HepG2 (cell line): ENCODE results near the gene PDE4C. TPM values are rescaled to one million over a fixed set of nuclear protein-coding genes. Genes with fewer than 3 reads are reported as not detected.

ENCODE experiments used
- ATAC-seq: fragments of 200-7000 bp; cut with Tn5 transposase; 3 replicates; pipeline ENCODE4 v1.9.1; 2020; ENCODE audit warnings: mild to moderate bottlenecking, moderate library complexity
- BruUV-seq: library from RNA; stranded (reverse); fragments of 400-500 nt; replicated peaks from 2 replicates; lab custom pipeline; 2021; lab: Mats Ljungman, UMichigan
- CTCF ChIA-PET: fragments of 300-600 bp; formaldehyde crosslinking; extraction: SDS; loops from one replicate; lab custom pipeline; 2021; ENCODE audit warnings: low total read pairs, inconsistent platforms, low intra/inter-chr PET ratio; lab: Yijun Ruan, JAX
- POLR2A ChIA-PET: fragments of 350-600 bp; sonication (Branson Sonifier 250); formaldehyde crosslinking; loops from one replicate; lab custom pipeline; 2020; ENCODE audit warnings: antibody characterized with exemption, inconsistent platforms; lab: Yijun Ruan, JAX
- DNase-seq: peaks from one replicate; pipeline ENCODE4 v3.0.0-alpha.2; 2015; ENCODE audit warnings: low spot score
- FAIRE-seq: peaks from 3 replicates; lab custom pipeline; 2011; peaks lifted over from hg19 to GRCh38; lab: Jason Lieb, UNC
- H2AFZ ChIP-seq: one replicate; pipeline ENCODE4 v1.6.1; 2011; ENCODE audit warnings: low read length, inconsistent platforms
- H3K27ac ChIP-seq: fragments of 300-600 bp; 3 replicates; pipeline ENCODE4 v1.8.0; 2011; ENCODE audit warnings: mixed run types, mild to moderate bottlenecking, mixed read lengths, low read length, inconsistent platforms; ENCODE audit not compliant: insufficient read depth; ENCODE audit errors: extremely low read length
- H3K27me3 ChIP-seq, 2 experiments: fragments of 200-600 bp in 1 of 2; 2 replicates in 1 of 2; 3 replicates in 1 of 2; pipeline versions ENCODE4 v1.6.0 to v1.8.0; 2011; ENCODE audit warnings: low read length in 2 of 2, mild to moderate bottlenecking in 2 of 2, moderate library complexity in 2 of 2, inconsistent platforms in 1 of 2; ENCODE audit not compliant: insufficient read depth in 2 of 2, control insufficient read depth in 1 of 2
- H3K36me3 ChIP-seq, 2 experiments: fragments of 200-600 bp in 1 of 2; replicated peaks in 1 of 2; 2 replicates in 1 of 2; 3 replicates in 1 of 2; pipeline versions ENCODE4 v1.5.1 to v1.8.0; 2011; ENCODE audit warnings: low read length in 2 of 2, inconsistent platforms in 1 of 2; ENCODE audit not compliant: insufficient read depth in 2 of 2, control insufficient read depth in 1 of 2
- H3K4me1 ChIP-seq: 2 replicates; pipeline ENCODE4 v1.5.1; 2012; ENCODE audit warnings: low read length, inconsistent platforms; ENCODE audit not compliant: insufficient read depth
- H3K4me2 ChIP-seq: 2 replicates; pipeline ENCODE4 v1.6.0; 2011; ENCODE audit warnings: low read depth, low read length, inconsistent platforms
- H3K4me3 ChIP-seq, 3 experiments: fragments of 200-600 bp in 1 of 3; sonication (generic), shearing (Covaris generic) in 1 of 3; replicated peaks in 1 of 3; 2 replicates each; pipeline ENCODE4 v1.5.1; 2011 to 2016; ENCODE audit warnings: low read length in 3 of 3, inconsistent platforms in 2 of 3, low read depth in 2 of 3, mild to moderate bottlenecking in 2 of 3, control low read depth in 1 of 3, mixed read lengths in 1 of 3; ENCODE audit not compliant: insufficient read depth in 1 of 3
- H3K79me2 ChIP-seq: one replicate; pipeline ENCODE4 v1.6.1; 2011; ENCODE audit warnings: low read length, inconsistent platforms; ENCODE audit not compliant: insufficient read depth
- H3K9ac ChIP-seq: 2 replicates; pipeline ENCODE4 v1.6.0; 2011; ENCODE audit warnings: mild to moderate bottlenecking, low read depth, low read length, inconsistent platforms; ENCODE audit not compliant: insufficient read depth
- H3K9me3 ChIP-seq: 2 replicates; pipeline ENCODE4 v1.5.1; 2012; ENCODE audit warnings: mild to moderate bottlenecking, low read length
- H4K20me1 ChIP-seq: 2 replicates; pipeline ENCODE4 v1.6.0; 2011; ENCODE audit warnings: inconsistent platforms, mild to moderate bottlenecking, low read length, moderate library complexity; ENCODE audit not compliant: insufficient read depth
- ATAD3A ChIP-seq: sonication (generic); formaldehyde crosslinking; IDR thresholded peaks from 2 replicates; pipeline ENCODE4 v1.4.0; 2020; ENCODE audit warnings: missing genetic modification reagents
- DMTF1 ChIP-seq: sonication (generic); formaldehyde crosslinking; IDR thresholded peaks from 2 replicates; pipeline ENCODE4 v1.4.0; 2020; ENCODE audit warnings: mild to moderate bottlenecking, missing genetic modification reagents
- GATAD2A ChIP-seq: IDR thresholded peaks from 2 replicates; pipeline ENCODE4 v1.6.1; 2016
- HMGXB3 ChIP-seq: sonication (generic); formaldehyde crosslinking; IDR thresholded peaks from 2 replicates; pipeline ENCODE4 v1.4.0; 2020; ENCODE audit warnings: missing genetic modification reagents, borderline replicate concordance
- HOXA5 ChIP-seq: sonication (generic); formaldehyde crosslinking; IDR thresholded peaks from 2 replicates; pipeline ENCODE4 v1.4.0; 2020; ENCODE audit warnings: missing genetic modification reagents
- KLF12 ChIP-seq: sonication (generic); formaldehyde crosslinking; IDR thresholded peaks from 2 replicates; pipeline ENCODE4 v1.4.0; 2020; ENCODE audit warnings: missing genetic modification reagents, borderline replicate concordance
- KLF13 ChIP-seq: sonication (generic); formaldehyde crosslinking; IDR thresholded peaks from 2 replicates; pipeline ENCODE4 v1.4.0; 2020; ENCODE audit warnings: mild to moderate bottlenecking, missing genetic modification reagents
- NONO ChIP-seq, 2 experiments: fragments of 450-650 bp in 1 of 2; sonication (generic) in 1 of 2; formaldehyde crosslinking in 1 of 2; IDR thresholded peaks in 1 of 2; conservative IDR thresholded peaks in 1 of 2; 2 replicates each; pipeline versions ENCODE4 v1.6.1 to v1.8.0; 2017 to 2022; ENCODE audit warnings: mild to moderate bottlenecking in 1 of 2, missing genetic modification reagents in 1 of 2, moderate library complexity in 1 of 2
- SALL1 ChIP-seq: sonication (generic); formaldehyde crosslinking; IDR thresholded peaks from 2 replicates; pipeline ENCODE4 v1.8.0; 2022; ENCODE audit warnings: mild to moderate bottlenecking, missing genetic modification reagents
- SIX1 ChIP-seq: sonication (generic); formaldehyde crosslinking; IDR thresholded peaks from 2 replicates; pipeline ENCODE4 v1.4.0; 2020; ENCODE audit warnings: missing genetic modification reagents, borderline replicate concordance
- THAP8 ChIP-seq: sonication (generic); formaldehyde crosslinking; IDR thresholded peaks from 2 replicates; pipeline ENCODE4 v1.5.1; 2020; ENCODE audit warnings: missing genetic modification reagents, mild to moderate bottlenecking, borderline replicate concordance
- ZNF224 ChIP-seq: sonication (generic); formaldehyde crosslinking; IDR thresholded peaks from 2 replicates; pipeline ENCODE4 v1.5.0; 2020; ENCODE audit warnings: mild to moderate bottlenecking, missing genetic modification reagents
- ZNF782 ChIP-seq: sonication (generic); formaldehyde crosslinking; IDR thresholded peaks from 2 replicates; pipeline ENCODE4 v1.4.0; 2020; ENCODE audit warnings: missing genetic modification reagents, mild to moderate bottlenecking, borderline replicate concordance
- ZSCAN20 ChIP-seq: sonication (generic); formaldehyde crosslinking; IDR thresholded peaks from 2 replicates; pipeline ENCODE4 v1.4.0; 2020; ENCODE audit warnings: missing genetic modification reagents, mild to moderate bottlenecking, borderline replicate concordance
- WGBS: methylation state at CpG from one replicate; pipeline ENCODE4 v1.1.6; 2017; ENCODE audit warnings: low lambda C conversion rate; 5-methylcytosine and 5-hydroxymethylcytosine counted together
- in situ Hi-C: cut with HindIII; loops from 2 replicates; pipeline ENCODE4 v1.10.0; 2017; ENCODE audit warnings: low pct_unique_long_range_greater_than_20kb; ENCODE audit not compliant: extremely low pct_ligation_motif_present
- intact Hi-C: fragments of 100-400 bp; cut with micrococcal nuclease; formaldehyde crosslinking; loops from one replicate; pipeline ENCODE4 v1.10.0; 2022; ENCODE audit not compliant: unreplicated experiment
- polyA plus RNA-seq, 8 experiments: library from polyadenylated mRNA; depleted of rRNA in 3 of 8; stranded (reverse) in 7 of 8; unstranded in 1 of 8; fragments of >200 nt; fragmentation: Illumina TruSeq in 4 of 8; extraction: Trizol in 4 of 8; gene quantifications; 2 replicates each; pipeline versions ENCODE4 v1.2.1 to v1.2.3, GENCODE V29; 2011 to 2016; ENCODE audit warnings: low read depth in 4 of 8, missing spikeins in 1 of 8, mixed read lengths in 1 of 8; ENCODE audit not compliant: insufficient read depth in 1 of 8
- total RNA-seq, 5 experiments: library from RNA; depleted of rRNA; stranded (reverse); fragments of >200 nt; fragmentation: Illumina TruSeq; extraction: Trizol; gene quantifications; 2 replicates each; pipeline ENCODE4 v1.2.3, GENCODE V29; 2016; ENCODE audit warnings: low read depth in 1 of 5

Gene PDE4C
- total and polyA plus RNA-seq, 2 of the 13 experiments (the other 11 are each of a cell fraction or from before 2014, with no cell fraction given): 1.4 to 14.0 TPM

- TF ChIP-seq HMGXB3 (CRISPR knock-in tag): no peak
These were observed 28.3 kb downstream of the PDE4C start (continued) for GRCh38 chr19:18197941-18198340.

- CTCF ChIA-PET: no interaction called here
- Histone ChIP-seq H3K79me2 (peaks cover 7% of the 10 kb centered on the region), H4K20me1 (no peaks in the 10 kb centered on the region), H3K4me1 (peaks cover 11% of the 10 kb centered on the region), H2AFZ (no peak overlapping the region), H3K27me3 (no peaks in the 10 kb centered on the region; a peak in 1 of 5 replicates)
- BruUV-seq: no TSS peak
- in situ Hi-C loops (no loop called here), intact Hi-C loops (no loop called here)
- POLR2A ChIA-PET: no interaction called here
- TF ChIP-seq ZSCAN20 (CRISPR knock-in tag) (no peak), ZNF782 (CRISPR knock-in tag) (no peak), THAP8 (CRISPR knock-in tag) (no peak), DMTF1 (CRISPR knock-in tag) (no peak), GATAD2A (no peak), HOXA5 (CRISPR knock-in tag) (no peak), KLF12 (CRISPR knock-in tag) (no peak), SALL1 (CRISPR knock-in tag) (no peak), SIX1 (CRISPR knock-in tag) (no peak), ATAD3A (CRISPR knock-in tag) (no peak), KLF13 (CRISPR knock-in tag) (no peak), NONO (IDR thresholded peaks at IDR 0.05) (no peak), NONO (CRISPR knock-in tag; conservative IDR thresholded peaks at IDR 0.05) (no peak), ZNF224 (CRISPR knock-in tag) (no peak)
- TF ChIP-seq, all 625 proteins: peak for 0
- Histone ChIP-seq H3K36me3 (peaks cover 8 to 19% of the 10 kb centered on the region in 2 experiments; a peak in 3 of 5 replicates), H3K27ac (no peak overlapping the region), H3K9ac (no peak overlapping the region), H3K4me3 (no peak overlapping the region), H3K9me3 (no peaks in the 10 kb centered on the region), H3K4me2 (no peak overlapping the region)
- DNase-seq: no peak
- ATAC-seq: no peak
- no peak for FAIRE-seq
- WGBS: 86% methylated on average over 7 of the region's 18 CpGs
These were observed 28.9 kb downstream of the PDE4C start for GRCh38 chr19:18197306-18197705.
